ENCODE results near the gene IGSF21. TPM values are rescaled to one million over a fixed set of nuclear protein-coding genes. Genes with fewer than 3 reads are reported as not detected.

Gene IGSF21
- total RNA-seq, 1 experiment from 2014 or later: 5.2 TPM

GRCh38 chr1:18390953-18391352 lies 283.4 kb downstream of the IGSF21 start:
- Histone ChIP-seq H3K27ac (ENCODE audit: insufficient read length, low read depth, low read length) (no peak overlapping the region), H3K4ac (ENCODE audit: low read depth, low read length) (no peak overlapping the region), H3K4me2 (ENCODE audit: insufficient read depth, insufficient read length, low read length) (no peak overlapping the region), H2BK12ac (ENCODE audit: insufficient read length, low read depth, low read length) (no peak overlapping the region), H3K9me3 (ENCODE audit: control insufficient read depth, low read depth, low read length) (no peaks in the 10 kb centered on the region), H3T11ph (ENCODE audit: low read length) (no peak overlapping the region), H3K4me1 (ENCODE audit: insufficient read depth, low read length) (no peaks in the 10 kb centered on the region; the same call in 1 of the 2 replicates), H2BK15ac (ENCODE audit: low read depth, low read length) (no peak overlapping the region), H3K14ac (ENCODE audit: insufficient read depth, low read length) (no peak overlapping the region), H4K5ac (ENCODE audit: insufficient read length, low read depth, low read length) (no peak overlapping the region), H2AK5ac (ENCODE audit: insufficient read length, low read length) (no peak overlapping the region), H3K9ac (ENCODE audit: extremely low read depth, insufficient read length, low read length) (no peak overlapping the region), H3K79me2 (ENCODE audit: insufficient read depth, low read length) (no peaks in the 10 kb centered on the region), H3K56ac (ENCODE audit: insufficient read length, low read depth, low read length) (no peak overlapping the region), H3K23me2 (ENCODE audit: insufficient read length, low read depth, low read length, poor library complexity, severe bottlenecking) (no peaks in the 10 kb centered on the region), H4K20me1 (ENCODE audit: control insufficient read depth, insufficient read depth, insufficient read length) (no peaks in the 10 kb centered on the region), H3K18ac (ENCODE audit: insufficient read length, low read depth, low read length) (no peak overlapping the region), H3K23ac (ENCODE audit: insufficient read length, low read depth, low read length) (no peak overlapping the region), H4K8ac (replicated peaks; ENCODE audit: insufficient read length, low read depth, low read length) (no peak overlapping the region), H3K27me3 (ENCODE audit: insufficient read depth, low read length) (no peaks in the 10 kb centered on the region), H3K79me1 (ENCODE audit: insufficient read depth, low read depth, low read length, poor library complexity, severe bottlenecking) (no peaks in the 10 kb centered on the region), H2BK20ac (ENCODE audit: low read depth, low read length, poor library complexity, severe bottlenecking) (no peak overlapping the region), H2BK5ac (ENCODE audit: insufficient read length, low read length) (no peak overlapping the region), H2AFZ (ENCODE audit: low read length) (no peak overlapping the region), H4K91ac (ENCODE audit: insufficient read length, low read depth, low read length) (no peak overlapping the region), H2BK120ac (ENCODE audit: low read depth, low read length, poor library complexity, severe bottlenecking) (no peak overlapping the region)
- Mint-ChIP-seq H3K36me3 (ENCODE audit: insufficient read depth in 1 of 3, low read depth in 3 of 3) (no peaks in the 10 kb centered on the region; a peak in 1 of 7 replicates), H3K9me3 (peaks cover 0 to 2% of the 10 kb centered on the region in 2 experiments; a peak in 1 of 5 replicates), H3K4me1 (peaks cover 16 to 24% of the 10 kb centered on the region in 2 experiments), H3K27ac (no peak overlapping the region), H3K27me3 (ENCODE audit: low read depth) (peaks cover 5% of the 10 kb centered on the region), H3K4me3 (no peak overlapping the region)
- WGBS (ENCODE audit: extremely low coverage, insufficient read length, low lambda C conversion rate): no CpG with 5 or more reads among the region's 11 CpGs
- no peak for TF ChIP-seq CTCF (conservative IDR thresholded peaks at IDR 0.05)
- no peak for DNase-seq

All from H9 (cell line).